GM23338 (cell line): ENCODE data around the gene TOX4. TPM values are rescaled to one million over a fixed set of nuclear protein-coding genes. Genes with fewer than 3 reads are reported as not detected.

ENCODE experiments used
- ATAC-seq: fragments of 200-7000 bp; cut with Tn5 transposase; 3 replicates; pipeline ENCODE4 v1.9.1; 2020
- DNase-seq: peaks from one replicate; pipeline ENCODE4 v3.0.0-alpha.2; 2015; ENCODE audit warnings: low spot score
- H2AFZ ChIP-seq: fragments of 200-600 bp; sonication (generic); 2 replicates; pipeline ENCODE4 v1.8.0; 2016; ENCODE audit warnings: antibody characterized with exemption, mild to moderate bottlenecking, moderate library complexity
- H3F3A ChIP-seq: fragments of 200-600 bp; sonication (generic); replicated peaks from 2 replicates; pipeline ENCODE4 v1.8.0; 2017; ENCODE audit warnings: antibody characterized with exemption, mixed run types, low read depth
- H3K27ac ChIP-seq: fragments of 200-600 bp; sonication (generic); 2 replicates; pipeline ENCODE4 v1.6.1; 2016; ENCODE audit warnings: low read depth
- H3K27me3 ChIP-seq: fragments of 200-600 bp; sonication (generic); 2 replicates; pipeline ENCODE4 v1.8.0; 2016; ENCODE audit warnings: mild to moderate bottlenecking, mixed run types, moderate library complexity; ENCODE audit not compliant: insufficient read depth
- H3K36me3 ChIP-seq: fragments of 200-600 bp; sonication (generic); 2 replicates; pipeline ENCODE4 v1.8.0; 2016; ENCODE audit warnings: mild to moderate bottlenecking; ENCODE audit not compliant: insufficient read depth
- H3K4me1 ChIP-seq: fragments of 200-600 bp; sonication (generic); 2 replicates; pipeline ENCODE4 v1.8.0; 2016; ENCODE audit warnings: mild to moderate bottlenecking, moderate library complexity; ENCODE audit not compliant: insufficient read depth
- H3K4me2 ChIP-seq: fragments of 200-600 bp; sonication (generic); 2 replicates; pipeline ENCODE4 v1.7.1; 2017; ENCODE audit warnings: mixed run types
- H3K4me3 ChIP-seq: fragments of 200-600 bp; sonication (generic); 2 replicates; pipeline ENCODE4 v1.6.1; 2016; ENCODE audit warnings: mixed run types
- H3K79me2 ChIP-seq: fragments of 200-600 bp; sonication (generic); replicated peaks from 2 replicates; pipeline ENCODE4 v1.8.0; 2017; ENCODE audit warnings: mild to moderate bottlenecking; ENCODE audit not compliant: insufficient read depth
- H3K9me2 ChIP-seq: fragments of 200-600 bp; sonication (generic); 2 replicates; pipeline ENCODE4 v1.8.0; 2017; ENCODE audit not compliant: insufficient read depth
- H4K20me1 ChIP-seq: fragments of 200-600 bp; sonication (generic); replicated peaks from 2 replicates; pipeline ENCODE4 v1.8.0; 2017; ENCODE audit warnings: mild to moderate bottlenecking; ENCODE audit not compliant: insufficient read depth
- H3K27ac Mint-ChIP-seq: 2 replicates; pipeline ENCODE4 v1.8.0; 2020; ENCODE audit warnings: inconsistent platforms, mild to moderate bottlenecking, moderate library complexity, mixed read lengths
- H3K27me3 Mint-ChIP-seq: 3 replicates; pipeline ENCODE4 v1.8.0; 2022; ENCODE audit warnings: low read depth, mild to moderate bottlenecking, moderate library complexity, mixed read lengths, inconsistent platforms; ENCODE audit not compliant: insufficient read depth, poor library complexity
- H3K36me3 Mint-ChIP-seq: 3 replicates; pipeline ENCODE4 v1.8.0; 2021; ENCODE audit warnings: low read depth, mild to moderate bottlenecking, inconsistent platforms, moderate library complexity, mixed read lengths
- H3K4me1 Mint-ChIP-seq: 3 replicates; pipeline ENCODE4 v1.8.0; 2020; ENCODE audit warnings: mild to moderate bottlenecking, inconsistent platforms, mixed read lengths
- H3K4me3 Mint-ChIP-seq: 3 replicates; pipeline ENCODE4 v1.8.0; 2021; ENCODE audit warnings: moderate library complexity, mild to moderate bottlenecking, inconsistent platforms, mixed read lengths
- H3K9me3 Mint-ChIP-seq: 3 replicates; pipeline ENCODE4 v1.8.0; 2020; ENCODE audit warnings: moderate library complexity, mild to moderate bottlenecking, inconsistent platforms, mixed read lengths
- CREB1 ChIP-seq: fragments of 250-450 bp; sonication (Bioruptor Pico); IDR thresholded peaks from 2 replicates; pipeline ENCODE4 v1.5.0; 2020; ENCODE audit warnings: low read depth, mild to moderate bottlenecking, moderate library complexity
- CTCF ChIP-seq, 2 experiments: fragments of 200-600 bp in 1 of 2; sonication (generic) in 1 of 2; conservative IDR thresholded peaks; 2 replicates each; pipeline versions ENCODE4 v1.5.1 to v1.6.1; 2016 to 2017; ENCODE audit warnings: antibody characterized with exemption in 2 of 2, low read depth in 2 of 2, mild to moderate bottlenecking in 2 of 2, moderate library complexity in 1 of 2
- EZH2 ChIP-seq: fragments of 200-600 bp; sonication (generic); IDR thresholded peaks from one replicate; pipeline ENCODE4 v1.8.0; 2017; ENCODE audit warnings: antibody characterized with exemption, mild to moderate bottlenecking, low read depth; ENCODE audit not compliant: unreplicated experiment
- EZH2phosphoT487 ChIP-seq: fragments of 200-600 bp; sonication (generic); IDR thresholded peaks from one replicate; pipeline ENCODE4 v1.8.1; 2018; ENCODE audit warnings: antibody characterized with exemption; ENCODE audit not compliant: unreplicated experiment
- JUNB ChIP-seq: IDR thresholded peaks from one replicate; pipeline ENCODE4 v1.6.1; 2016; ENCODE audit warnings: antibody characterized with exemption; ENCODE audit not compliant: unreplicated experiment
- NANOG ChIP-seq: IDR thresholded peaks from 2 replicates; pipeline ENCODE4 v1.6.1; 2016; ENCODE audit warnings: antibody characterized with exemption, borderline replicate concordance
- POLR2AphosphoS5 ChIP-seq: IDR thresholded peaks from 2 replicates; pipeline ENCODE4 v1.6.1; 2016; ENCODE audit warnings: antibody characterized with exemption, low read depth
- STAT1 ChIP-seq: IDR thresholded peaks from one replicate; pipeline ENCODE4 v1.6.1; 2016; ENCODE audit warnings: antibody characterized with exemption; ENCODE audit not compliant: unreplicated experiment
- ZNF114 ChIP-seq: fragments of 250-450 bp; sonication (Bioruptor Pico); IDR thresholded peaks from 2 replicates; pipeline ENCODE4 v1.5.0; 2020; ENCODE audit warnings: mild to moderate bottlenecking, moderate library complexity
- ZNF331 ChIP-seq: fragments of 250-450 bp; sonication (Bioruptor Pico); IDR thresholded peaks from 2 replicates; pipeline ENCODE4 v1.5.0; 2020; ENCODE audit warnings: low read depth, mild to moderate bottlenecking, moderate library complexity
- polyA plus RNA-seq: library from polyadenylated mRNA; unstranded; fragments of >200 nt; fragmentation: Nextera tagmentation; extraction: Ambion mirVana; gene quantifications from 2 replicates; pipeline ENCODE4 v1.2.1, GENCODE V29; 2016
- total RNA-seq: library from RNA; depleted of rRNA; stranded (reverse); fragments of >200 nt; shearing (Covaris generic); gene quantifications from 2 replicates; pipeline ENCODE4 v1.2.3, GENCODE V29; 2014
- TF ChIP-seq, protein P1 (sequence below): IDR thresholded peaks from 2 replicates; pipeline ENCODE4 v1.6.1; 2016; ENCODE audit warnings: antibody characterized with exemption
- TF ChIP-seq, protein P2 (sequence below): IDR thresholded peaks from one replicate; pipeline ENCODE4 v1.6.1; 2018; ENCODE audit warnings: antibody characterized with exemption; ENCODE audit not compliant: unreplicated experiment
- TF ChIP-seq, protein P3 (sequence below): fragments of 250-450 bp; sonication (Bioruptor Pico); IDR thresholded peaks from 2 replicates; pipeline ENCODE4 v1.5.0; 2020; ENCODE audit warnings: mild to moderate bottlenecking, moderate library complexity

Gene TOX4
- total and polyA plus RNA-seq, 2 experiments from 2014 or later, result 45.6 to 72.8 TPM

- Histone ChIP-seq H2AFZ (no peak overlapping the region), H3K9me2 (no peaks in the 10 kb centered on the region), H3K36me3 (peaks cover 11% of the 10 kb centered on the region; the same call in 1 of the 2 replicates), H3K4me2 (no peak overlapping the region), H3K27ac (no peak overlapping the region), H4K20me1 (no peaks in the 10 kb centered on the region), H3K4me1 (no peaks in the 10 kb centered on the region), H3K79me2 (no peaks in the 10 kb centered on the region; the same call in 1 of the 2 replicates), H3F3A (peaks cover 6% of the 10 kb centered on the region), H3K4me3 (no peak overlapping the region), H3K27me3 (no peaks in the 10 kb centered on the region)
- ATAC-seq (no peak), DNase-seq (no peak)
- no peaks in the 10 kb centered on the region for H3K4me1 Mint-ChIP-seq
- no peak overlapping the region for H3K4me3 Mint-ChIP-seq
- peaks cover 55% of the 10 kb centered on the region for H3K36me3 Mint-ChIP-seq
- peaks cover 7% of the 10 kb centered on the region for H3K27me3 Mint-ChIP-seq
- TF ChIP-seq, protein P1, sequence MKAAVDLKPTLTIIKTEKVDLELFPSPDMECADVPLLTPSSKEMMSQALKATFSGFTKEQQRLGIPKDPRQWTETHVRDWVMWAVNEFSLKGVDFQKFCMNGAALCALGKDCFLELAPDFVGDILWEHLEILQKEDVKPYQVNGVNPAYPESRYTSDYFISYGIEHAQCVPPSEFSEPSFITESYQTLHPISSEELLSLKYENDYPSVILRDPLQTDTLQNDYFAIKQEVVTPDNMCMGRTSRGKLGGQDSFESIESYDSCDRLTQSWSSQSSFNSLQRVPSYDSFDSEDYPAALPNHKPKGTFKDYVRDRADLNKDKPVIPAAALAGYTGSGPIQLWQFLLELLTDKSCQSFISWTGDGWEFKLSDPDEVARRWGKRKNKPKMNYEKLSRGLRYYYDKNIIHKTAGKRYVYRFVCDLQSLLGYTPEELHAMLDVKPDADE, result no peak
- TF ChIP-seq EZH2phosphoT487 (no peak), CREB1 (CRISPR knock-in tag) (no peak), STAT1 (no peak), POLR2AphosphoS5 (no peak), NANOG (no peak), ZNF331 (CRISPR knock-in tag) (no peak), JUNB (no peak), ZNF114 (CRISPR knock-in tag) (no peak), EZH2 (no peak), CTCF (conservative IDR thresholded peaks at IDR 0.05; ENCODE audit: low read depth in 2 of 2) (no peak)
- TF ChIP-seq, protein P2, sequence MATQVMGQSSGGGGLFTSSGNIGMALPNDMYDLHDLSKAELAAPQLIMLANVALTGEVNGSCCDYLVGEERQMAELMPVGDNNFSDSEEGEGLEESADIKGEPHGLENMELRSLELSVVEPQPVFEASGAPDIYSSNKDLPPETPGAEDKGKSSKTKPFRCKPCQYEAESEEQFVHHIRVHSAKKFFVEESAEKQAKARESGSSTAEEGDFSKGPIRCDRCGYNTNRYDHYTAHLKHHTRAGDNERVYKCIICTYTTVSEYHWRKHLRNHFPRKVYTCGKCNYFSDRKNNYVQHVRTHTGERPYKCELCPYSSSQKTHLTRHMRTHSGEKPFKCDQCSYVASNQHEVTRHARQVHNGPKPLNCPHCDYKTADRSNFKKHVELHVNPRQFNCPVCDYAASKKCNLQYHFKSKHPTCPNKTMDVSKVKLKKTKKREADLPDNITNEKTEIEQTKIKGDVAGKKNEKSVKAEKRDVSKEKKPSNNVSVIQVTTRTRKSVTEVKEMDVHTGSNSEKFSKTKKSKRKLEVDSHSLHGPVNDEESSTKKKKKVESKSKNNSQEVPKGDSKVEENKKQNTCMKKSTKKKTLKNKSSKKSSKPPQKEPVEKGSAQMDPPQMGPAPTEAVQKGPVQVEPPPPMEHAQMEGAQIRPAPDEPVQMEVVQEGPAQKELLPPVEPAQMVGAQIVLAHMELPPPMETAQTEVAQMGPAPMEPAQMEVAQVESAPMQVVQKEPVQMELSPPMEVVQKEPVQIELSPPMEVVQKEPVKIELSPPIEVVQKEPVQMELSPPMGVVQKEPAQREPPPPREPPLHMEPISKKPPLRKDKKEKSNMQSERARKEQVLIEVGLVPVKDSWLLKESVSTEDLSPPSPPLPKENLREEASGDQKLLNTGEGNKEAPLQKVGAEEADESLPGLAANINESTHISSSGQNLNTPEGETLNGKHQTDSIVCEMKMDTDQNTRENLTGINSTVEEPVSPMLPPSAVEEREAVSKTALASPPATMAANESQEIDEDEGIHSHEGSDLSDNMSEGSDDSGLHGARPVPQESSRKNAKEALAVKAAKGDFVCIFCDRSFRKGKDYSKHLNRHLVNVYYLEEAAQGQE, result no peak
- TF ChIP-seq, protein P3, sequence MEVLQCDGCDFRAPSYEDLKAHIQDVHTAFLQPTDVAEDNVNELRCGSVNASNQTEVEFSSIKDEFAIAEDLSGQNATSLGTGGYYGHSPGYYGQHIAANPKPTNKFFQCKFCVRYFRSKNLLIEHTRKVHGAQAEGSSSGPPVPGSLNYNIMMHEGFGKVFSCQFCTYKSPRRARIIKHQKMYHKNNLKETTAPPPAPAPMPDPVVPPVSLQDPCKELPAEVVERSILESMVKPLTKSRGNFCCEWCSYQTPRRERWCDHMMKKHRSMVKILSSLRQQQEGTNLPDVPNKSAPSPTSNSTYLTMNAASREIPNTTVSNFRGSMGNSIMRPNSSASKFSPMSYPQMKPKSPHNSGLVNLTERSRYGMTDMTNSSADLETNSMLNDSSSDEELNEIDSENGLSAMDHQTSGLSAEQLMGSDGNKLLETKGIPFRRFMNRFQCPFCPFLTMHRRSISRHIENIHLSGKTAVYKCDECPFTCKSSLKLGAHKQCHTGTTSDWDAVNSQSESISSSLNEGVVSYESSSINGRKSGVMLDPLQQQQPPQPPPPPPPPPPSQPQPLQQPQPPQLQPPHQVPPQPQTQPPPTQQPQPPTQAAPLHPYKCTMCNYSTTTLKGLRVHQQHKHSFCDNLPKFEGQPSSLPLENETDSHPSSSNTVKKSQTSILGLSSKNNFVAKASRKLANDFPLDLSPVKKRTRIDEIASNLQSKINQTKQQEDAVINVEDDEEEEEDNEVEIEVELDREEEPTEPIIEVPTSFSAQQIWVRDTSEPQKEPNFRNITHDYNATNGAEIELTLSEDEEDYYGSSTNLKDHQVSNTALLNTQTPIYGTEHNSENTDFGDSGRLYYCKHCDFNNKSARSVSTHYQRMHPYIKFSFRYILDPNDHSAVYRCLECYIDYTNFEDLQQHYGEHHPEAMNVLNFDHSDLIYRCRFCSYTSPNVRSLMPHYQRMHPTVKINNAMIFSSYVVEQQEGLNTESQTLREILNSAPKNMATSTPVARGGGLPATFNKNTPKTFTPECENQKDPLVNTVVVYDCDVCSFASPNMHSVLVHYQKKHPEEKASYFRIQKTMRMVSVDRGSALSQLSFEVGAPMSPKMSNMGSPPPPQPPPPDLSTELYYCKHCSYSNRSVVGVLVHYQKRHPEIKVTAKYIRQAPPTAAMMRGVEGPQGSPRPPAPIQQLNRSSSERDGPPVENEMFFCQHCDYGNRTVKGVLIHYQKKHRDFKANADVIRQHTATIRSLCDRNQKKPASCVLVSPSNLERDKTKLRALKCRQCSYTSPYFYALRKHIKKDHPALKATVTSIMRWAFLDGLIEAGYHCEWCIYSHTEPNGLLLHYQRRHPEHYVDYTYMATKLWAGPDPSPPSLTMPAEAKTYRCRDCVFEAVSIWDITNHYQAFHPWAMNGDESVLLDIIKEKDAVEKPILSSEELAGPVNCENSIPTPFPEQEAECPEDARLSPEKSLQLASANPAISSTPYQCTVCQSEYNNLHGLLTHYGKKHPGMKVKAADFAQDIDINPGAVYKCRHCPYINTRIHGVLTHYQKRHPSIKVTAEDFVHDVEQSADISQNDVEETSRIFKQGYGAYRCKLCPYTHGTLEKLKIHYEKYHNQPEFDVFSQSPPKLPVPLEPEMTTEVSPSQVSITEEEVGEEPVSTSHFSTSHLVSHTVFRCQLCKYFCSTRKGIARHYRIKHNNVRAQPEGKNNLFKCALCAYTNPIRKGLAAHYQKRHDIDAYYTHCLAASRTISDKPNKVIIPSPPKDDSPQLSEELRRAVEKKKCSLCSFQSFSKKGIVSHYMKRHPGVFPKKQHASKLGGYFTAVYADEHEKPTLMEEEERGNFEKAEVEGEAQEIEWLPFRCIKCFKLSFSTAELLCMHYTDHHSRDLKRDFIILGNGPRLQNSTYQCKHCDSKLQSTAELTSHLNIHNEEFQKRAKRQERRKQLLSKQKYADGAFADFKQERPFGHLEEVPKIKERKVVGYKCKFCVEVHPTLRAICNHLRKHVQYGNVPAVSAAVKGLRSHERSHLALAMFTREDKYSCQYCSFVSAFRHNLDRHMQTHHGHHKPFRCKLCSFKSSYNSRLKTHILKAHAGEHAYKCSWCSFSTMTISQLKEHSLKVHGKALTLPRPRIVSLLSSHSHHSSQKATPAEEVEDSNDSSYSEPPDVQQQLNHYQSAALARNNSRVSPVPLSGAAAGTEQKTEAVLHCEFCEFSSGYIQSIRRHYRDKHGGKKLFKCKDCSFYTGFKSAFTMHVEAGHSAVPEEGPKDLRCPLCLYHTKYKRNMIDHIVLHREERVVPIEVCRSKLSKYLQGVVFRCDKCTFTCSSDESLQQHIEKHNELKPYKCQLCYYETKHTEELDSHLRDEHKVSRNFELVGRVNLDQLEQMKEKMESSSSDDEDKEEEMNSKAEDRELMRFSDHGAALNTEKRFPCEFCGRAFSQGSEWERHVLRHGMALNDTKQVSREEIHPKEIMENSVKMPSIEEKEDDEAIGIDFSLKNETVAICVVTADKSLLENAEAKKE (CRISPR knock-in tag), result no peak
- H3K9me3 Mint-ChIP-seq, result no peaks in the 10 kb centered on the region
- no peak overlapping the region for H3K27ac Mint-ChIP-seq
Measured at GRCh38 chr14:21467616-21468015, 9.4 kb upstream of the TOX4 start.
